Measurements from ENCODE around the gene LRIT2.
"Not testable (repeated sequence)": the region's sequence is repeated elsewhere in the genome, so short reads cannot be mapped to it uniquely, and the experiment has no call there.

Gene LRIT2

DNA sequence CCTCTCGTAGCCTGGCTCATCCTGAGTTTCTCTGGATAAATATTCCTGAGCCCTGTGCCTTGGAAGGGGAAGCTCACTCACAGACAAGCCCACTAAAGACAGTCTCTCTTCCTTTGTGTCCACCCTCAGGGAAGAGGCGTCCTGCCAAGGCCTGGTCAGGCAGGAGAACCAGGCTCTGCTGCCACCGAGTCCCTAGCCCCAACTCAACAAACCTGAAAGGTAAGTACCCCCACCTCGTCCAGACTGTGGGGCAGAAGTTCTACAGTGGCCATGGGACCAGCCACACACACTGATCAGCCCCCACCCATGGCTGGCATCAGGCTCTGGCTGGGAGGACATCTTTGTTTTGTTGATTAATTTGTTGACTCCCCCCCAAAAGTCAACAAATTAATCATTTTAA, 49.0 kb downstream of the LRIT2 start:
- Histone ChIP-seq H3K27ac (no peak overlapping the region), H3K4me3 (no peak overlapping the region), H3K9ac (no peak overlapping the region), H3K27me3 (no peaks in the 10 kb centered on the region), H4K20me1 (no peaks in the 10 kb centered on the region), H3K4me1 (peaks cover 35% of the 10 kb centered on the region), H3K4me2 (no peak overlapping the region), H3K9me3 (peaks cover 8% of the 10 kb centered on the region; the same call in 1 of the 2 replicates), H3K36me3 (no peaks in the 10 kb centered on the region)
- TF ChIP-seq Cebpa-rat (IDR thresholded peaks at IDR 0.05), result no peak

DNA sequence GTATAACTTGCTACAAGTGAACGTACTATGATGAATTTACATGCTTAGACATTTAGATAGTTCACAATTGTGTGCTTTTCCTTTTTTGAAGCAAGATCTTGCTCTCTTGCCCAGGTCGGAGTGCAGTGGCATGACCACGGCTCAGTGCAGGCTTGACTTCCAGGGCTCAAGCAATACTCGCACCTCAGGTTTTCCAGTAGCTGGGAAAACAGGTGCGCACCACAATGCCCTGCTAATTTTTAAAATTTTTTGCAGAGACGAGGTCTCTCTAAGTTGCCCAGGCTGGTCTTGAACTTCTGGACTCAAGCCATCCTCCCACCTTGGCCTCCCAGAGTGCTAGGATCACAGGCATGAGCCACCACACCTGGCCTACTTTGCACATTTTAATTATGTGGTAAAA, 49.9 kb downstream of the LRIT2 start:
- Histone ChIP-seq H4K20me1 (no peaks in the 10 kb centered on the region), H3K4me2 (no peak overlapping the region), H3K27me3 (no peaks in the 10 kb centered on the region), H3K36me3 (no peaks in the 10 kb centered on the region), H3K4me1 (peaks cover 35% of the 10 kb centered on the region), H3K9me3 (no peaks in the 10 kb centered on the region), H3K4me3 (no peak overlapping the region), H3K27ac (no peak overlapping the region), H3K9ac (no peak overlapping the region)
- no peak for TF ChIP-seq Cebpa-rat (IDR thresholded peaks at IDR 0.05)

DNA sequence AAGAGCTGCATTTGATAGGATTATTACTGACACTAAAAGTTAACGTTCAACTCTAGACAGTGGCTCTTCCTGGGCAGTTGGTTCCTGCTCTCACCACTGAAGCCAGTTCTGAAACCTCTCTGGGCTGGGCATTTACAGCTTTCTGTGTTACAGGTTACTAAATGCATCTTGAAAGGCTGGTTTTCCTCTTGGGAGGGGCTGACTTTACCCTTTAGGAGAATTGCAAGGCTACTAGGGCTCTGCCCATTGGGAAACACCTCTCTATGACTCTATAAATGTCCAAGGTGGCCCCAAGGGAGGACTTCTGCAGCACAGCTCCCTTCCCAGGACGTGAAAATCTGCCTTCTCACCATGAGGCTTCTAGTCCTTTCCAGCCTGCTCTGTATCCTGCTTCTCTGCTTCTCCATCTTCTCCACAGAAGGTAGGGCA, 51.8 kb downstream of the LRIT2 start, which contains the start of gene GPR15LG:
GPR15LG (plus strand) TSS at position 301 of the 429 bp plus-strand sequence; CDS start at position 352, 51 bp downstream.
- Histone ChIP-seq H3K27me3 (no peaks in the 10 kb centered on the region), H4K20me1 (no peaks in the 10 kb centered on the region), H3K4me3 (no peak within 1 kb of the TSS), H3K4me1 (peaks cover 23% of the 10 kb centered on the region), H3K9ac (no peak within 1 kb of the TSS), H3K27ac (no peak within 1 kb of the TSS), H3K36me3 (no peaks in the 10 kb centered on the region), H3K4me2 (no peak within 1 kb of the TSS), H3K9me3 (no peaks in the 10 kb centered on the region)
- TF ChIP-seq Cebpa-rat (IDR thresholded peaks at IDR 0.05), result no peak

DNA sequence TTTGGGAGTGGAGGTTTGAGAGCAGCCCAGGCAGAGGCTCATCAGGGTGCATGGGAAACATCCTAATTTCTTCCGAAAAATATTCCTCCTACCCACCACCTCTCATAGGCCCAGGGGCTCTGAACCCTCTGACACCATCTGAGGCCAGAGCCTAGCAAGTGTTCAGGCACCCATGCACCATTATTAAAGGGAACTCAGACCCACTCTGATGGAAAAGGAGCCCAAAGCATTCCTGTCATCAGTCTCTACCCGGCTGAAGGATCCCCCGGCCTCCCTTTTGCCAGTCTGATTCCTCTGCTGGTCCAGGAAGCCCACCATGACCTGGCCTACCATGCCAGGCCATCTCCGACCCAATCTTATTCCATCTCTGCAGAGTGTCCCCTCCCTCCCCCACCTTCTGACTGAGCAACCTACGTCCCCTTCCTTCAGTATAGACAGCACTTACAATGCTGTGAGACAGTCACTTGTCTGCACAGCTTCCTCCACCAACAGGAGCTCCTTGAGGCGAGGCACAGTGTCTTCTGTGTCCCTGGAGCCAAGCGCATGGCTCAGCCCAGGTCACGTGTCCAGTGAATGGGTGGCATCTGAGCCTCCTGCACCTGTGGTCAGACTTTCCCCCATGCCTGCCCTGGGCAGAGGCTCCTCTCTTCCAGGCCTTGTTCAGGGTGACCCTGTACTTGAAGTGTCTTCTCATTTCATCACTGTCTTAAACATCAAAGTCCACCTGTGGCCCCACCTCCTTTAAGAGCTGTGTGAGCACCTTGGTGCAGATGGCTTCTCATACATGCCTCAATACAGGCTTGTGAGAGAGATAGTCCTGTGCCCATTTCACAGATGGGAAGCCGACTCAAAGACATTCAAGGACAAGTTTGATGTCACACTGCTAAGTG, 52.6 kb downstream of the LRIT2 start:
- Histone ChIP-seq H3K4me1 (peaks cover 15% of the 10 kb centered on the region), H3K27me3 (no peaks in the 10 kb centered on the region), H4K20me1 (no peaks in the 10 kb centered on the region), H3K9ac (no peak overlapping the region), H3K4me3 (no peak overlapping the region), H3K9me3 (peaks cover 7% of the 10 kb centered on the region), H3K27ac (peak overlapping the region; percentile 18; the same call in 1 of the 2 replicates), H3K36me3 (no peaks in the 10 kb centered on the region), H3K4me2 (no peak overlapping the region)
- TF ChIP-seq Cebpa-rat (IDR thresholded peaks at IDR 0.05), result no peak

DNA sequence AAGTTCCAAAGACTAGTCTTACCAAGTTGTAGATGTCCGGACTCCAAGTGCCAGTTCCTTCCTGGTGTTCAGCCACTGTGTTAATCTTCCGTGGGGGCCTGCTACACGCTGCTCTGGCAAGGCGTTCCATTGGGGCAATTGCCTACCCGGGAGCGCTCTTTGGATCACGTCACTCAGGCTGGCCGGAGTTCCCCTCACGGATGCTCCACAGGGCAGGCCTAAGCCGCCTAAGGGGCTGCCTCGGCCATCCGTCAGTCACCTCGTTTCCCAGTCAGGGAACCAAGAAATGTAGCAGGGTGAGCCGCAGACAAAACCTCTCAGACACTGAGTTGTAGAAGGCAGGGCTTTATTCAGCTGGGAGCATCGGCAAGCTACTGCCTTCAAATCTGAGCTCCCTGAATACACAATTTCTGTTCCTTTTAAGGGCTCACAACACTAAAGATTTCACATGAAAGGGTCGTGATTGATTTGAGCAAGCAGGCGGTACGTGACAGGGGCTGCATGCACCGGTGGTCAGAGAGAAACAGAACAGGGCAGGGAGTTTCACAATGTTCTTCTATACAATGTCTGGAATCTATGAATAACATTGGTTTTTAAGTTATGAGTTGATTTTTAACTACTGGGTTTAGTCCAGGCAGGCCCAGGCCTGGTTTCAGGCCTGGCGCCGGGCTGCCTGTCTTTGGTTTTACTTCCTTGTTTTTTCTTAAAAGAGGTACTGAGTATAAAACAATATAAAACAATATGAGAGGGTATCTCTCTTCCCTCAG, 53.5 kb downstream of the LRIT2 start:
- H3K27me3 ChIP-seq, H3K9ac ChIP-seq, H3K4me2 ChIP-seq, H3K4me1 ChIP-seq, H3K4me3 ChIP-seq, H3K36me3 ChIP-seq, H4K20me1 ChIP-seq: not testable (repeated sequence)
- Histone ChIP-seq H3K27ac (peak overlapping the region; percentile 18; the same call in 1 of the 2 replicates), H3K9me3 (peaks cover 15% of the 10 kb centered on the region)

DNA sequence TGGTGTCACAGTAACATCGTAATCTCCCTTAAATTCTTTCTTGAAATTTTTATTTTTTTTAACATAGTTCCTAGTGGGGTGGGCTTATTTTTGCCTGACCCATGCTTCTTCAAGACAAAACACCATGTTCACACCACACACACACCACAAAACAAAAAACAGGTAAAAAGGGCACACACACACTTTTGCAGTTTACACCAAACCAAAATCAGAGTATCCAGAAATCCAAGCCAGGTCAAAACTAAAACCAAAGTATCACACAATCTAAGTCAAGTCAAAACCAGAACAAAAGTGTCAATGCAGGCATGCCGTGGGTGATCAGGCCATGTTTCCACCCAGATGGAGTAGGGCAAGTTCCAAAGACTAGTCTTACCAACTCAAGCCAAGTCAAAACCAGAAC, 54.1 kb downstream of the LRIT2 start:
- H3K4me3 ChIP-seq, H4K20me1 ChIP-seq, H3K4me2 ChIP-seq, H3K36me3 ChIP-seq, H3K27me3 ChIP-seq, H3K4me1 ChIP-seq, H3K27ac ChIP-seq, H3K9ac ChIP-seq: not testable (repeated sequence)
- peaks cover 21% of the 10 kb centered on the region for H3K9me3 ChIP-seq
